Raji (cell line): Measurements from ENCODE around the gene LZTR1.

Experiments
- POLR2A ChIP-seq: IDR thresholded peaks from 2 replicates; pipeline ENCODE4 v1.6.1; 2011; ENCODE audit warnings: low read depth, low read length, control low read depth; ENCODE audit not compliant: insufficient read depth

LZTR1 gene

DNA sequence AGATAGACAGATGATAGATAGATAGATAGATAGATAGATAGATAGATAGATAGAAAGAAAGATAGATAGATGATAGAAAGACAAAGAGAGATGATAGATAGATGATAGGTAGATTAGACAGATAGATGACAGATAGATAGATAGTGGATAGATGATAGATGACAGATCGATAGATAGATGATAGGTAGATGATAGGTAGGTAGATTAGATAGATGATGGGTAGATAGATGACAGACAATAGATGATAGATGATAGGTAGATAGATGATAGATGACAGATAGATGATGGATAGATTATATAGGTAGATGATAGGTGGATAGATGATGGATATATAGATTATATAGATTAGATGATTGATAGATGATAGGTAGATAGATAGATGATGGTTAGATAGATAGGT, 4.3 kb downstream of the LZTR1 start:
- TF ChIP-seq POLR2A, result no peak

DNA sequence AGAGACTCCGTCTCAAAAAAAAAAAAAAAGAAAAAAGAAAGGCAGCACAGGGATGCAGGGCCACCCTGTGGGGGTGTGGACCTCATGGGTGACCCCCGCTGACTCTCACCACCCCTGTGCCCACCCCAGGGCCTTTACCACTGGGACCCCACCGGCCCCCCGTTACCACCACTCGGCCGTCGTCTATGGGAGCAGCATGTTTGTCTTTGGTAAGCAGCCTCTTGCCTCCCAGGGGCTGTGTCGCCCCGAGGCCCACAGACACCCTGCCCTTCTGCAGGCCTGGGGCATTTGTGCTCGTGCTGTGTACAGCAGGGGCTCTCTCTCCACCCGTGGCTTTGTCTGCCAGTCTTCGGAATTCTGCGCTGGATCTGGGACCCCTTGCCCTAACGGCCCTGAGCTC, 5.3 kb downstream of the LZTR1 start:
- TF ChIP-seq POLR2A, result no peak

DNA sequence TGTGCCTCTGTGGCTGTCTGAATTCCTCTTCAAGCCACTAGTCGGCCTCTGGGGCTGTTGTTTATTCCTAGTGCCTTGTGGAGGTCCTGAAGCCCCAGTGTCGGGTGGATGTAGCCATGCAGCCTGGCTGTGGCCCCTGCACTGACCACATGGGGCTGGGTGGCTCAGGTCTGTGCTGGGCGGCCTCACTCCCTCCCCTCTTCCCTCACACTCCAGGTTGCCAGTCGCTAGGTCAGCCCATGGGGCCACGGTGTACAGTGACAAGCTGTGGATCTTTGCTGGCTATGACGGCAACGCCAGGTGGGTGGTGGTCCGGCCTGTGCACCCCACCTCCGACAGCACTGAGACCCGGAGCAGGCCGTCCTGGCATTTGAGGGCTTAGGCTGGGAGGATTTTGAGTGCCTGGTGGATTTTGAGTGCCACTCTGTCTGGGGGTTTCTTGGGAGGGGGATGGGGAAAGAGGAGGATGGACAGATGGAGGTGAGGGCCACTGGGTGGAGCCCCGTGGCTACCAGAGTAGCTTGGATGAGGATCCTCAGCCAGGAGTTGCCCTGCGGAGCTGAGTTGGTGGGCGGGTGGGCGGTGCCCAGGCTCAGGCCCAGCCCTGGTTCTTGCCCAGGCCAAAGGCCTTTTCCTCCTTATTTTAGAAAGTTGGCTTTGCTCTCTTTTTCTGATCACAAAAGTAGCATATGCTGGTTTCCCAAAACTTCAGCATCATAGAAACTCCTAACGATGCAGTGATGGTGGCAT, 6.7 kb downstream of the LZTR1 start:
- TF ChIP-seq POLR2A, result no peak

DNA sequence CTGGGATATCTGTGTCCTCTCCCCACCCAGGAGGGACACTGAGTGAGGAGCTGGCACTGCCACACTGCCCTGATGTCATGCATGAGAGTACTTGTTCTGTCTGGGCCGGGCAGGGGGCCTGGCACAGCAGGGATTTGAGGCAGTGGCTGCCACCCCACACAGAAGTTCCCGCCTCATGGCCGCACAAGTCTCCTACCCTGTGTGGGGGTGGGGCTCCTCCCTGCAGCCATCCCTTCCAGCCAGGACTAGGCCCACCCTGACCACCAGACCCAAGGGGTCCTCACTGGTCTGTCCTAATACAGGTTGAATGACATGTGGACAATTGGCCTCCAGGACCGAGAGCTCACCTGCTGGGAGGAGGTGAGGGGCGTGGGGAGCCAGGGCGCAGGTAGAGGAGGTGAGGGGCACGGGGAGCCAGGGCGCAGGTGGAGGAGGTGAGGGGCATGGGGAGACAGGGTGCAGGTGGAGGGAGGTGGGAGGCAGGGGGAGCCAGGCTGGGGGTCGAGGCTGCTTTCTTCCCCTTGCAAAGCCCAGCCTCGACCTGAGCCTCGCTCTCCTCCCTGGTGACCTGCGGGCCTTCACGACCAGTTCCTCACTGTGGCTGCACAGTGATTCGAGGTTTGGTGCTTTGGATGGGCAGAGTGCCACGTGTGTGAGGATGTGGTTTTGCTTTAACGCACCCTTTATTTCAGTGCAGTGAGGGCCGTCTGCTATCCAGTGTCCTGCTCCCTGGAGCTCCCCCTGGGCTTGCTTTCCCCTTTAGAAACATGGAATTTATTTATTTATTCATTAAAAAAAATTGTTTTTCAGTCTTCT, 7.4 kb downstream of the LZTR1 start:
- no peak for TF ChIP-seq POLR2A

DNA sequence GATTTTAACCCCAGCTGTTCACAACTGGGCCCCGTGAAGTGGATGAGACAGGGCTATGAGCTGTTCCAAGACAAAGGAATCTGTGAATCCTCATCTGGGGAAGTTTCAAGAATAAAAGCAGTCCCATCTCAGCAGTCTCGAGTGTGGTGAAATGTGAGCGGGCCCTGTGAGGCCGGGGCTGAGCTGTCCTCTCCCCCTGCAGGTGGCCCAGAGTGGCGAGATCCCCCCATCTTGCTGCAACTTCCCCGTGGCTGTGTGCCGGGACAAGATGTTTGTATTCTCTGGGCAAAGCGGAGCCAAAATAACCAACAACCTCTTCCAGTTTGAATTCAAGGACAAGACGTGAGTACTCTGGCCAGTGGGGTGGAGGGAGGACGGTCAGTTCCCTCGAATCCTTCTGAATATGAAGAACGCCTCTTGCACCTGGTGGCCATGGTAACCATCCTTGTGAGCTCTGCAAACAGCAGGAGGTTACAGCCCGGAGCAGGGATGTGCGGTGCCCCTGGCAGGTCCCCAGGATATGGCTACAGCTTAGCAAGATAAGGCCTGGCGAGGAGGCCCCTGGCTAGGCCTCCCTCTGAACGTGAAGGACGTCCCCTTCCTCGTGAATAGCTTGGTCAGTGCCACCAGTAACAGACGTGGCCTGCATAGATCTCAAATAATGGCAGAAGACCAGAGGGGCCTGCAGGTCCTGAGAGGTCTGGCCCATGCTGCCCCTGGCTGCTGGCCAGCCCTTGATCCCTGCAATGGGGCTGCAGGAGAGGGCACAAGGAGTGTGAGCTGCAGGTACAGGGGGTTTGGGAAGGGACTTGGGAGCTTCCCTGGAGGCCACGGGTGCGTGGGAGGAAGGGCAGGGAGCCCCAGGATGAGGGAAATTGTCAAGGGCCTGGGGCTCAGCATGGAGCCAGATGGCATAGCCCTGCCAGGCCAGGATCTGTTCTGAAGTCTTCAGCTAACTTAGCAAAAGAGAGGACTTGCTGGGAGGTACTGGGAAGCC, 8.4 kb downstream of the LZTR1 start:
- no peak for TF ChIP-seq POLR2A

DNA sequence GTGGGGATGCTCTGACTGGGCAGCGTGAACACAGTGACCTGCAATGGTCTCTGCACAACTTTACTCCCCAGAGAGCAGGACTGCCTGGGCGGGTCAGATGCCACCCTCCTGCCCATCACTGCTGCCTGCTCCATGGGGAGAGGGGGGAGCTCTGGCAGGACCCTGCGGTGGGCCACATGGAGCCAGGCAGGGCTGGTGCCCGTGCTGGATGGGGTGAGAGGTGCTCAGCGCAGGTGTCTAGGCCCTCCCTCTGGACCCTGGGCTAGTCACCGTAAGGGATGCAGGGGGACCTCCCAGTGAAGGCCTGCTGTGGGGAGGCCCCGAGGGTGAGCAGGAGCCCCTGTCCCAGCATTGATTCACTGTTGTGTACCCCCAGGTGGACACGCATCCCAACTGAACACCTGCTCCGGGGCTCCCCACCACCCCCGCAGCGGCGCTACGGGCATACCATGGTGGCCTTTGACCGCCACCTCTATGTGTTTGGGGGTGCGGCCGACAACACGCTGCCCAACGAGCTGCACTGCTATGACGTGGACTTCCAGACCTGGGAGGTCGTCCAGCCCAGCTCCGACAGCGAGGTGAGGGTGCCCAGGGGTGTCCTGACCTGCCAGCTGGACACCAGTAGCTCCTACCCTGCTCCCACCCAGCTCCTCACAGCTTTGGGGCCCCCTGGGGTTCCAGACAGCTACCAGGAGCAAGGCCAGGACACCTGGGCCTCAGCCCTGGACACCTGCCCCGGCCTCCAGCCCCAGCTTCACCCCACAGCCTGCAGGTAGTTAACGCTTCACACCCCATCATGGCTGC, 9.4 kb downstream of the LZTR1 start:
- TF ChIP-seq POLR2A, result no peak

DNA sequence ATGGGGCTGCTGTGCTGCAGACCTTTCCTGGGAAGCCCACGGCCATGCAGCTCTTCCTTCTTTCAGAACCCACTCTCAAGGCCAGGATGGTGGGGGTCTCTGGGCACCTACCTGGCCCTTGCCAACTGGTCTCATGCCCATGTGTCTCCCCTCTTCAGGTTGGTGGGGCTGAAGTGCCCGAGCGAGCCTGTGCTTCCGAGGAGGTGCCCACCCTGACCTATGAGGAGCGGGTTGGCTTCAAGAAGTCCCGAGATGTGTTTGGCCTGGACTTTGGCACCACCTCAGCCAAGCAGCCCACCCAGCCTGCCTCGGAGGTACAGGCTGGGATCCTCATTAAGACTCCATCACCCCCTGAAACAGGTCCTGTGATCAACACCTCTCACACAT, 10.0 kb downstream of the LZTR1 start:
- TF ChIP-seq POLR2A, result no peak

DNA sequence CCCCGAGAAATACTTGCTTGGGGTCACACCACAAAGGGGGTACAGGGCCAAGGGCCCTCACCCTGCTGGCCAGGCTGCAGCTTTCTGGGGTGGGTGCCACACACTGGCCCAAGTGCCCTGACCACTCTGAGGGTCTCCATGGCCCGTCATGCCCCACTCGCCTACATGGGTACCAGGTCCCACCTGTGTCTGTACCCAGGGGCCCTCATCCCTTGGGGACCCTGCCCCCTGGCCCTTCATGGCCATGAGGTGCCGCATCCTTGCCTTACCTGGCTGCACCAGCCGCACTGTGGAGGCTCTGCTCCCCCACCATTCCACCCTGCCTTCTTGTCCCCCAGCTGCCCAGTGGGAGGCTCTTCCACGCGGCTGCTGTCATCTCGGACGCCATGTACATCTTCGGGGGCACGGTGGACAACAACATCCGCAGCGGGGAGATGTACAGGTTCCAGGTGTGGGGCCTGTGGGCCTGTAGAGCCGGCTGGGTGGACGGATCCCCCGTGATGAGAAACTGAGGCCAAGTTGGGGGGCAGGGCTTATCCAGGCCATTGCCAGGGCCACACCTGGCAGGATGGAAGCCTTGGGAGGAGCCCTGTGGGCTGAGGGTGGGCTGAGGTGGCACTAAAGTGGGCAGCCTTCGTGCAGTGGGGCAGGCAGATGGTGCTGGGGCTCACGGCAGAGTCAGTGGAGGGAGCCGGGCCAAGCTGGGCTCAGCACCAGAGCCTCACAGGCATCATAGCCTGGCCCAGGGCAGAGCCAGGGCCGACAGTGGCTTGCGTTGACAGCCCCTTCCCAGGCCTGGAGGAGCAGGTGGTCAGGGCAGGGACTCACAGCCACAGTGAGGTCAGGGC, 10.6 kb downstream of the LZTR1 start:
- TF ChIP-seq POLR2A, result no peak

DNA sequence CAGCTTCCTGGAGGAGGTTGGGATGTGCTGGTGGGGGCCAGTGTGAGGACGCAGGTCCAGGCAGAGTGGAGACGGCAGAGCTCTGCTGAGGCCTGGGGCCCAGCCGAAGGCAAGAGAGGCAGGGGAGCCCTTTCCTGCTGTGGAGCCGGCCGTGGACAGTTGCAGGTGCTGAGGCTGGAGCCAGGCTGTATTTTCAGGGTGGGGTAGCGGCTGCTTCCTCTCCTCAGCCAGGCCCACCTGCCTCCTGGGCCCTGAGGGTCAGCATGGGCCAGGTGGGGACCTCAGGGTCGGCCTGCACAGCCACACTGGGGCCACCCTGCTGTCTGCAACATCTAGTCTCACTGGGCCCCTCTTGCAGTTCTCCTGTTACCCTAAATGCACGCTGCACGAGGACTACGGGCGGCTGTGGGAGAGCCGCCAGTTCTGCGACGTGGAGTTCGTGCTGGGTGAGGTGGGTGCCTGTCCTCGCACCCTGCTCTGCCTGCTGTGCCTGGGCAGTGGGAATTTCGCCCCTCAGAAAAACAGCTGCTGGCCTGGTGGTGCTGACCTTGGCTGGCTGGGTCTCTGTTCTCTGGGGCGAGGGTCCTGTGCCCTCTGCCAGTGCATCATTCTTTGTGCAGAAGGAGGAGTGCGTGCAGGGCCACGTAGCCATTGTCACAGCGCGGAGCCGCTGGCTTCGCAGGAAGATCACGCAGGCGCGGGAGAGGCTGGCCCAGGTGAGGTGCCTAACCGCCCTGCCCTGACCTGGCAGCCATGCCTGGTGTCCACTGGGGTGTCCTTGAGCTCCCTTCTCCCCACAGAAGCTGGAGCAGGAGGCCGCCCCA, 11.4 kb downstream of the LZTR1 start:
- no peak for TF ChIP-seq POLR2A

DNA sequence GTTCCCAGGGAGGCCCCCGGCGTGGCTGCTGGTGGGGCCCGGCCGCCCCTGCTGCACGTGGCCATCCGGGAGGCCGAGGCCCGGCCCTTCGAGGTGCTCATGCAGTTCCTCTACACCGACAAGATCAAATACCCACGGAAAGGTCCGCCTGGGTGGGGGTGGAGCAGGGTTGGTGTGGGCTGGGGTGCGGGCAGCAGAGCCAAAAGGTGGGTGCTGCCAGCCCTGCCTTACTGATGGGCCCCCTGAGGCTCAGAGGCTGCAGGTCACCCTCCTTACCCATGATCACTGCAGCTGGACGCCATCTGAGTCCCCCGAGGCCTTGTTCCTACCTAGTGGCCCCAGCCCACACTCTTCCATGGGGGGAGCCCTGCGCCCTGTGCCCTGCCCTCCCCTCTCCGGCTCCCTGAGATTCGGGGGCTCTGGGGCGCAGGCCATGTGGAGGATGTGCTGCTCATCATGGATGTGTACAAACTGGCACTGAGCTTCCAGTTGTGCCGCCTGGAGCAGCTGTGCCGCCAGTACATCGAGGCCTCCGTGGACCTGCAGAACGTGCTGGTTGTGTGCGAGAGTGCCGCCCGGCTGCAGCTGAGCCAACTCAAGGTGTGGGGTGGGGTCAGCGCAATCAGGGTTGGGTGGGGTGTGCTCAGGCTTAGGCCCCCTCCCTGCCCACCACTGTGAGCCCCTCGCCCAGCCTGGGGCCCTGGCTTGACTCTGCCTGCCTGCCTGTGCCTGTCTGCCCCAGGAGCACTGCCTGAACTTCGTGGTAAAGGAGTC, 12.2 kb downstream of the LZTR1 start:
- TF ChIP-seq POLR2A, result no peak

DNA sequence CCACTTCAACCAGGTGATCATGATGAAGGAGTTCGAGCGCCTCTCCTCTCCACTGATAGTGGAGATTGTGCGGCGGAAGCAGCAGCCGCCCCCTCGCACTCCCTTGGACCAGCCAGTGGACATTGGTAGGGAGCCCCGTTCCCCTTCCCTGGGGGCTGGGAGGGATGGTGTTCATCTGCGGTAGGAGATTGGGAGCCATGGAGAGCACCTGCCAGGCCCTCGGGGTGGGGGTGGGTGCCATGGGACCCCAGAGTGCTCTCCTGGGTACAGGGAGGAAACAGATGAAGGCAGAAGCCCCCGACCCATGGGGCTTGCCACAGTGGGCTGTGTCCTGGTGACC, 12.8 kb downstream of the LZTR1 start:
- no peak for TF ChIP-seq POLR2A
